Ascending aorta (tissue), 2 donors: ENCODE results near the gene OR4X1. TPM values are rescaled to one million over a fixed set of nuclear protein-coding genes. Genes with fewer than 3 reads are reported as not detected.
"Not testable (repeated sequence)": the region's sequence is repeated elsewhere in the genome, so short reads cannot be mapped to it uniquely, and the experiment has no call there.

ENCODE experiments used
- DNase-seq, 2 donors: peaks; one replicate each; pipeline ENCODE4 v3.0.0-alpha.2; 2019; ENCODE audit warnings: low spot score in 2 of 2
- H3K27ac ChIP-seq, 2 donors: fragments of 200-600 bp; sonication (generic); one replicate each; pipeline ENCODE4 v1.5.1; 2016 to 2017; ENCODE audit warnings: mild to moderate bottlenecking in 1 of 2
- H3K27me3 ChIP-seq: fragments of 200-600 bp; sonication (generic); one replicate; pipeline ENCODE4 v1.5.1; 2017
- H3K36me3 ChIP-seq, 2 donors: fragments of 200-600 bp; sonication (generic); one replicate each; pipeline ENCODE4 v1.5.1; 2016
- H3K4me1 ChIP-seq, 2 donors: fragments of 200-600 bp; sonication (generic); one replicate each; pipeline ENCODE4 v1.5.1; 2016 to 2017; ENCODE audit warnings: mild to moderate bottlenecking in 1 of 2
- H3K4me3 ChIP-seq, 2 donors: fragments of 200-600 bp; sonication (generic); one replicate each; pipeline ENCODE4 v1.5.1; 2016 to 2017; ENCODE audit warnings: mild to moderate bottlenecking in 1 of 2
- H3K9me3 ChIP-seq, 2 donors: fragments of 200-600 bp; sonication (generic); one replicate each; pipeline ENCODE4 v1.5.1; 2016
- CTCF ChIP-seq, 3 experiments: fragments of 200-600 bp in 2 of 3; fragments of 450-650 bp in 1 of 3; sonication (generic) in 2 of 3; IDR thresholded peaks; one replicate each; pipeline ENCODE4 v1.5.1; 2016 to 2019; ENCODE audit warnings: antibody characterized with exemption in 3 of 3, mild to moderate bottlenecking in 1 of 3, moderate library complexity in 1 of 3
- intact Hi-C: fragments of 100-400 bp; cut with DNase I; formaldehyde crosslinking; loops from one replicate; pipeline ENCODE4 v1.15.1; 2023
- total RNA-seq: library from RNA; depleted of rRNA; stranded (reverse); fragments of >200 nt; gene quantifications from one replicate; pipeline ENCODE4 v1.1.0, GENCODE V29; 2016

The OR4X1 gene, protein sequence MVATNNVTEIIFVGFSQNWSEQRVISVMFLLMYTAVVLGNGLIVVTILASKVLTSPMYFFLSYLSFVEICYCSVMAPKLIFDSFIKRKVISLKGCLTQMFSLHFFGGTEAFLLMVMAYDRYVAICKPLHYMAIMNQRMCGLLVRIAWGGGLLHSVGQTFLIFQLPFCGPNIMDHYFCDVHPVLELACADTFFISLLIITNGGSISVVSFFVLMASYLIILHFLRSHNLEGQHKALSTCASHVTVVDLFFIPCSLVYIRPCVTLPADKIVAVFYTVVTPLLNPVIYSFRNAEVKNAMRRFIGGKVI
- not detected for total RNA-seq

DNA sequence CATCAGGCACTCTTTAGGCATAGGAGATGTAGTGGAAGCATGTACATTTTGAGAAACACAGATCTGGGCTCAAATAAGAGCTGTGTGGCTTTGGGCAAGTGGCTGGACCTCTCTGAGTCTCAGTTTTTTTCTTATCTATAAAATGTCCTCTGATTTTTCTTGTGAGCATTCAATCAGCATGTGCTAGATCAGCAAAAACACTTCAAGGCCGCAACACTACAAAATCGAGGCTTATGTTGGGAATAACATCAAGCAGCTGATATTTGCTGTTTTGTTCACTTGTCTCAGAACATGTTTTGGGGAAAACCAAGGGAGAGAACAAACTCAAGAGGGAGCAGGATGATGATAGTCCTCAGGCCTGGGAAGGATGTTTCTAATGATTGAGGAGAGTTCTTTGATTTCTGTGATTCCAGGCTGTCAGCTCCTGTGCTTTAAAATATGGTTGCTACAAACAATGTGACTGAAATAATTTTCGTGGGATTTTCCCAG lies at the start of gene OR4X1:
Gene OR4X1 (plus strand): TSS at position 439 of the 489 bp plus-strand sequence. CDS start 0 bp downstream, at position 439.
- no peak for DNase-seq
- Histone ChIP-seq H3K4me1 (no peaks in the 10 kb centered on the region), H3K36me3 (no peaks in the 10 kb centered on the region), H3K9me3 (no peaks in the 10 kb centered on the region), H3K27me3 (no peaks in the 10 kb centered on the region), H3K27ac (no peak within 1 kb of the TSS), H3K4me3 (no peak within 1 kb of the TSS)
- intact Hi-C loops: no loop called here
- no peak for TF ChIP-seq CTCF (IDR thresholded peaks at IDR 0.05)

DNA sequence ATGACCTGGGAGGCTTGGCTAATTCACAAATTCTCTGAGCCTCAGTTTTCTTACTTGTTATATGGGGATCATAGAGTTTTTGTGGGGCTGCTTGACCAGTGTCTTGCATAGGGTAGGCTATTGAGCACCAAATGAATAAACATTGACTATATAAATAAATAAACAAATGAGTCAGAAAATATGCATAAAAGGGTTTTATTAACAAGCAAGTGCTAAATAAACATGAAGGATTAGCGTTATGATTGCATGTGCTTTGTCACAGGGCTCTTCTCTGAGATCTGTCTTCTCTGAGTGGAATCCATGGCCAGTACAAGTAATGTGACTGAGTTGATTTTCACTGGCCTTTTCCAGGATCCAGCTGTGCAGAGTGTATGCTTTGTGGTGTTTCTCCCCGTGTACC lies 47.2 kb upstream of the OR4X1 start, which contains the start of gene OR4B1:
Gene OR4B1 (plus strand): TSS at position 301 of the 400 bp plus-strand sequence. CDS start 0 bp downstream, at position 301.
- no peak for TF ChIP-seq CTCF (IDR thresholded peaks at IDR 0.05)
- DNase-seq: no peak
- Histone ChIP-seq H3K9me3 (no peaks in the 10 kb centered on the region), H3K27me3 (no peaks in the 10 kb centered on the region), H3K4me3 (no peak within 1 kb of the TSS), H3K36me3 (no peaks in the 10 kb centered on the region), H3K4me1 (no peaks in the 10 kb centered on the region), H3K27ac (no peak within 1 kb of the TSS)
- intact Hi-C loops: no loop called here

- no peak overlapping the region for H3K27ac ChIP-seq
- H3K9me3 ChIP-seq: no peaks in the 10 kb centered on the region
- no peak for TF ChIP-seq CTCF (IDR thresholded peaks at IDR 0.05)
- H3K4me3 ChIP-seq: no peak overlapping the region
- no peak for DNase-seq
- H3K27me3 ChIP-seq: no peaks in the 10 kb centered on the region
- intact Hi-C loops: no loop called here
- H3K4me1 ChIP-seq: no peaks in the 10 kb centered on the region
- H3K36me3 ChIP-seq: no peaks in the 10 kb centered on the region
Observed at GRCh38 chr11:48228761-48229160, 34.9 kb upstream of the OR4X1 start.

DNA sequence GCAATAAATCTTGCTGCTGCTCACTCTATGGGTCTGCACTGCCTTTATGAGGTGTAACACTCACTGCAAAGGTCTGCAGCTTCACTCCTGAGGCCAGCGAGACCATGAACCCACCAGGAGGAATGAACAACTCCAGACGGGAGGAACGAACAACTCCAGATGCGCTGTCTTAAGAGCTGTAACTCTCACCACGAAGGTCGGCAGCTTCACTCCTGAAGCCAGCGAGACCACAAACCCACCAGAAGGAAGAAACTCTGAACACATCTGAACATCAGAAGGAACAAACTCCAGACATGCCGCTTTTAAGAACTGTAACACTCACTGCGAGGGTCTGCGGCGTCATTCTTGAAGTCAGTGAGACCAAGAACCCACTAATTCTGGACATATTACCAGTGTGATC lies 33.6 kb upstream of the OR4X1 start:
- H3K36me3 ChIP-seq, DNase-seq, H3K9me3 ChIP-seq, H3K4me3 ChIP-seq, H3K27ac ChIP-seq, H3K4me1 ChIP-seq, H3K27me3 ChIP-seq, intact Hi-C loops: not testable (repeated sequence)

DNA sequence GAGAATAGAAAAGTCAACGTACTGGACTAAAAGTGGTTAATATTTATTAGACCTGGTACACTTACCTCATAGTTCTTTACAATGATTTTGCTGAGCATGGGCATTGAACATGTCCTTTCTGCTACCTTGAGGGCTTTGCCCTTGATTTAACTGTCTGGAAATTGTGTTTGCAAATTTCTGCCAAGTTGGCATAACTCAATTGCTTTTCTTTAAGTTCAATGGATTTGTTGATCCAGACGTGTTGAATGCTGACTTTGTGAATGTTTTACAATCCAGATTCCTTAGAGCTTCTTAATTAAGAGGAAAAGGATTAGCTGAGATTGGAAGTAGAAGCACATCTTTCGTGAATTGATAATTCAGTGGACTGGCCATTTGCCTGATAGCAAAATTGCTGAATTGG lies 25.9 kb upstream of the OR4X1 start:
- no peak for TF ChIP-seq CTCF (IDR thresholded peaks at IDR 0.05)
- intact Hi-C loops: no loop called here
- H3K27ac ChIP-seq: no peak overlapping the region
- H3K27me3 ChIP-seq: no peaks in the 10 kb centered on the region
- H3K9me3 ChIP-seq: no peaks in the 10 kb centered on the region
- no peaks in the 10 kb centered on the region for H3K4me1 ChIP-seq
- DNase-seq: no peak
- no peak overlapping the region for H3K4me3 ChIP-seq
- H3K36me3 ChIP-seq: no peaks in the 10 kb centered on the region

GRCh38 chr11:48242501-48242900 lies 21.2 kb upstream of the OR4X1 start:
- TF ChIP-seq CTCF (IDR thresholded peaks at IDR 0.05): no peak
- H3K4me1 ChIP-seq: no peaks in the 10 kb centered on the region
- H3K4me3 ChIP-seq: no peak overlapping the region
- intact Hi-C loops: no loop called here
- H3K27me3 ChIP-seq: no peaks in the 10 kb centered on the region
- no peaks in the 10 kb centered on the region for H3K36me3 ChIP-seq
- no peak for DNase-seq
- no peaks in the 10 kb centered on the region for H3K9me3 ChIP-seq
- no peak overlapping the region for H3K27ac ChIP-seq
